HG03520 (cell line): ENCODE measurements around the gene KCNQ4.

Experiments used
- ATAC-seq: cut with Tn5 transposase; IDR thresholded peaks from one replicate; pipeline ENCODE4 v1.9.1; 2021; ENCODE audit warnings: mild to moderate bottlenecking, moderate library complexity; ENCODE audit not compliant: unreplicated experiment

KCNQ4 gene

DNA sequence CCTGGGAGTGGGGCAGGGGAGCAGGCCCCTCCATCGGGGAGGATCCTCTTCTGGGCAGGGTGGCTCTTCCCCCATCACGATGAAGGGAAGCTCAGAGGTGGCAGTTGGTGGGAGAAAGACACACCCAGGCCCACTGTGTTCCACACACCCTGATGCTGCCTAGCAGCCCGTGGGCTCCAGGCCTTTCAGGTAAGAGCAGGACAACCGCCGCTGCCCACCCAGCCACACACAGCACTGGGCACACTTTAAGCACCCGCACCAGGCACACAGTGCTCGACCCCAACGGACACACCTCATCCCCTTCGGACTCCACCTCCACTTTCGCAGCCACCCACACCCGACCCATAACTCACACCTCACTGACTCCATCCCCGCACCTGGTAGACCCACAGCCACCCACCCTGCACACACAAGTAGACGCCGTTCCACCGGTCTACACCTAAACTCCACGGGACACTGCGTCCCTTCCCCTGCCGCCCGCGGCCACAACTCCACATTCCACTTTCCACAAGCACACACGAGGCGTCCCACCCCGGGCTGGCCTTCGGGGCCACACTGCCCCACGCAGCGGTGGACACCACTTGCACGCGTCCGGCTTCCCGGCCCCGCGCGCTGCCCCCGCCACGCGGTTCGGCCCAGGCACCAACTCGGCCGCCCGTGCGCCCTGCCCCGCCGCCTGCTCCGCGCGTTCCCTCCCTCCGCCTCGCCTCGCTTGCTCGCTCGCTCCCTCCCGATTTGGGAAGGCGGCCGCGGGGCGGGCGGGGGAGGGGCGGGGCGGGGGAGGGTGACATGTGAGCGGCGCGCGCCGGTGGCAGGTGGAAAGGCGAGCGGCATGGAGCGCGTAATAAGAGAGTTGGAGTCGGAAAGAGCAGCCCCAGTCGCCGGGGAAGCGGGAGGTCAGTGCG is at the start of gene KCNQ4:
KCNQ4 (plus strand) TSS at position 787 of the 905 bp plus-strand sequence. CDS start 307 bp downstream, outside the sequence.
- no peak for ATAC-seq

DNA sequence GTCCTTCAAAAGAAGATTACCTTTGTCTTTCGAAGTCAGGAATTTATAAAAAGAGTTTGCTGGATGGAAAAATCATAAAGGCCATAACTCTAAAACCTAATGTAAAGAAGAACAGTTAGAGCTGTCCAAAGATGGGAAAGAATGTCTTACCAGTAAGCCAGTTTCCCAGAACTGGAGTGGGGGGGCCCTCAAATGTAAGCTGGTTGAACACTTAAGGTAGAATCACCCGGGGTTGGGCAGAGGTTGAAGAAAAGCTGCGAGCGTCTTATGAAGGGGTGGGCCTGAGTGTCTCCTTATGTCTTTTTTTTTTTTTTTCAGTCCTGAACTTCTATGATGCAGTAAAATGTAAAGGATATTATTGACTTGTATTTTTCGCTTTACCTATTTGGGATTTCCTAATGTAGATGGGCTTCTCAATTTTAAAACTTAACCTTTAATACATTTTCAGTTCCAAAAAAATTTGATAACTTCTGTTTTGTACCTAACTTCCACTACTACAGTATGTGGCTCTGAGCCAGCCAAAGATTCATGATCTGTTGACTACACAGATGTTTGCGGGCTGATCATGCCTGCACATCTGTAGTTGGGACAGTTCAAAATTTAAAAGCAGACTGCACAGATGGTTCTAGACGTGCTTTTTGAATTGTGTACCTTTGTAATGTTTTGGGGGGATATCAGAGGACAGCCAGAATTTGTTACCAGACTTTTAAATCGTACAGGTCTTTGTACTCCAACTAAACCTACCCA is 48.5 kb upstream of the KCNQ4 start:
- ATAC-seq = no peak

DNA sequence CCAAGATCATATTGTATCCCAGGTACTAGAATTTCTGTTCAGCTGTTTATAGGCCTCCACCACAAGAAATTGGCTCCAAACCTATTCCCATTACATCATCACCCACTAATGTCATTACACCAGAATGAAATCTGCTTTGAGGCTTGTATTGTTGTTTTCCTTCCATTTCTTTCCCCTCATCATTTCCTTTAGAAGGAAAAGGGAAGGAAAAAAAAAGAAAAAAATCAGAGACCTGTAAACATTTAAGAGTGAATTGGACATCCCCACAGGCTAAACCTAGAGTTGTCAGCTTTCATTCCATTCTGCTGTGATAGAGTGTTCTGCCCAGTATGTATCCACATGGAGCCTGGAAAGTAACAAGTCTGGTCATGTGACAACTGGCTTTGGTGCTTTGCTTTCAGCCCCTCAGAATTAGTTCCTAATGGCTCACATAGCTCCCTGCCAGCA is 47.5 kb upstream of the KCNQ4 start:
- no peak for ATAC-seq

DNA sequence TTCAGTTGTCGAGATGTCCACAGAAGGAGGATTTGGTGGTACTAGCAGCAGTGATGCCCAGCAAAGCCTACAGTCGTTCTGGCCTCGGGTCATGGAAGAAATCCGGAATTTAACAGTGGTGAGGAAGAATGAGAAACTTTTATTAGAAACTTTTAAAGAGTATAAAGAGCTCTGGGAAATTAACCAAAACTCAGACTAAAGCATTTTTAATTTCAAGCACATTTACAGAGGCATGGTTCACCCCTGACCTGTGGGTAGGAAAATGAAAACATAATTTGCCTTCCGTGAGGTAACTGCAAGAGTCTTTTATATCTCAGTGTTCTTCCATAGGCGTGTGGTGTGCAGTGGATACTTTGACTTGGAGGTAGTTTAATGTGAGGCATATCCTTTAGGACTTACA is 44.8 kb upstream of the KCNQ4 start:
- no peak for ATAC-seq

DNA sequence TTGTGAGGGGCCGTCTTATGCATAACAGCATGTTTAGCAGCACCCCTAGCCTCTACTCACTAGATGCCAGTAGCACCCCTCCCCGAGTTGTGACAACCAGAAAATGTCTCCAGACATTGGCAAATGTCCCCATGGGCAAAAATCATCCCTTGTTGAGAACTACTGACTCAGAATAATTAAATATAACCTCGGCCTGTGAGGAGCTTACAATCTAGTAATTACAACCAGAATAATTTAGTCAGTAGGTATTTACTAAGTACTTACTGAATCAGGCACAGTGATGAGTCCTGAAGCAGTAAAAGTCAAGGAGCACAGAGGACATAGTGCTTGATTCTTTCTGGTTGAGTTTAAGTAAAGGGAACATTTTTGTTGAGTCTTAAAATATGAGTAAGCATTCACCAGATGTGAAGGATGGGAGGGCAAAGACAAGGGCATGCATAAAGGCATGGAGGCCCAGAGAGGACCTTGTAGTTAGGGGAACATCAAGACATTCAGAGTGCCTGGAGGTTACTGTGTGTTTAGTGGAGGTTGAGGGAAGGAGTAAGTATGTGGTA is 44.1 kb upstream of the KCNQ4 start:
- ATAC-seq = no peak

DNA sequence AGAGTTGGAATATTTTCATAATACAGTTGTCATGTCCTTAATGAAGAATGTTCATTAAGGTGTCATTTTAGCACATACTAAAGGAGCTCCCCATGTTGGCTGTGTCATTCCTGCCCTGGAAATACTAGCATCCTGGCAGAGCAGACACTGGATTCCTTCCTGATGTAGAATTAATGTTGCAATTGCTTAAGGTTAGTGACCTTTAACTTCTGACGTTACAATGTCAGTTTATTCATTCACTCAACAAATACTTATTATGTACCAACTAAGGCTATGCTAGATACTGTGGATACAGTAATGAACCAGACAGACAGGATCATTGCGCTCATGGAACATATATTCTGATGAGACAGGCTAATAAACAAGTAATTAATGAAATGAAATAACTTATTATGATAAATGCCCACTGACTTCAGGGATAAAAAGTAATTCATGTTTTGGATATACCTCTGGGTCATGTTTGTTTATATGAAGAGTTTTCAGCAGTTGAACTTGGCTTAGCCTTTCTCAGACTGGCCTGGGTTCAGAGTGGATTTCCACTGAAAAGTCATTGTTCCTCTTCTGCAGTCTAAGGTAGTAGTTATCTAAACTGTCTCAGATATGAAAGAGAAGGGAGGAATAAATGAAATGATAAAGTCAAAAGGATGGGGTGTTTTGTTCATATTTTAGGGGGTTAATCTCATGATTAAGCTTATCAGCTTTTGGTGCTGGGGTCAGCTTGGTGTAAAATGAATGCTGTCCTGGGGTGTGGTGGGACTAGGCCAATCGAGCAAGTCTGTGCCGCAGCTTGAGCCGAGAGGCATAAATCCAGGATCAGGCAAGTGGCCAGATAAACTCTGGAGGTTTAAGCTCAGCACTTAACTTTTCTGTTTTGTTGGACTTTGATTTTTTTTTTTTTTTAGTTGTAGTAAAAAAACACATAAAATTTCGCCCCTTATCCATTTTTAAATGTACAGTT is 43.3 kb upstream of the KCNQ4 start:
- ATAC-seq = no peak

DNA sequence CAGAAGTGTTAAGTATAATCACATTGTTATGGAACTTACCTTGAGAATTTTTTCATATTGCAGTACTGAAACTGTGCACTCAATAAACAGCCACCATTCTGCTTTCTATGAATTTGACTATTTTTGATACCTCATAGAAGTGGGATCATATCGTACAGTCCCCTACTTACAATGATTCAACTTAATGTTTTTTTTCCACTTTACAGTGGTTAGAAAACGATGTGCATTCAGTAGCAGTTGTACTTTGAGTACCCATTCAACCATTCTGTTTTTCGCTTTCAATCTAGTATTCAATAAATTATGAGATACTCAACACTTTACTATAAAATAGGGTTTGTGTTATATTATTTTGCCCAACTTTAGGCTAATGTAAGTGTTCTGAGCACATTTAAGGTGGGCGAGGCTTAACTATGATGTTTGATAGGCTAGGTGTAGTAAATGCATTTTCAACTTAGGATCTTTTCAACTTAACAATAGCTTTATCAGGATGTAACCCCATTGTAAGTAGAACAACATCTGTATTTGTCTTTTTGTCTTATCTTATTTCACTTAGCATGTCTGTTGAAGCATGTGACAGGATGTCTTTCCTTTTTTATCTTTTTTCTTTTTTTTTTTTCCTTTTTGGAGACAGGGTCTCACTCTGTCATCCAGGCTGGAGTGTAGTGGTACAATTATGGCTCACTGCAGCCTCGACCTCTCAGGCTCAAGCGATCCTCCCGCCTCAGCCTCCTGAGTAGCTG is 42.4 kb upstream of the KCNQ4 start:
- ATAC-seq = no peak

DNA sequence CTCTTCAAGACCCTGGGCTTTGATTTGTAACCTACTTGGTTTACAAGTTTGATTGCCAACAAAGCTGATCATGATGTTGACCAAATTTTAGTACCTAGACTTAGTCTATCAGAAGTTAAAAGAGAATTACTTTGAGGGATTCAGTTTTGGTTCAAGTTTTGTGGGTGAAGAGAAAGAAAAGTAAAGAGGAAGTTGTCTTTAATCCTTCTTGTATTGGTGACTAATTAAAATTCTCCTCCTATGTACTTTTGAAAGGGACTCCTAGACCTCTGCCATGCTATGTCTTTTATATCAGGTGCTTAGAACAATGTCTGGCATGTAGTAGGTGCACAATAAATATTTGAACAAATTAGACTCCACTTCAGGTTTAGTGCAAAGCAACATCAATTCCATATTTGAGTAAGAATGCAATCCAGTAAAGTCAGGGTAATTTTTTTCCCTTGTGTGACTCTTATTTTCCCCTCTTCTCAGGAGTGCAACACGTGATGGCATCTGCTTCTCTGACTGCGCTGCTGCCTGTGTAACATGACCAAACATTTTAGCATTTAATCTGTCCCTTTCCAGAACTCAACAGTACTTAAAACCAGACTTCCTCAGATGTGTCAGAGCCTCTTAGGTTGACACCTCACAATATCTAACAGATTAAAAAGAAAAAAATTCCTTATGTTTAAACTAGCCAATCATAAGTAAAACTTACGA is 41.1 kb upstream of the KCNQ4 start:
- ATAC-seq = no peak

DNA sequence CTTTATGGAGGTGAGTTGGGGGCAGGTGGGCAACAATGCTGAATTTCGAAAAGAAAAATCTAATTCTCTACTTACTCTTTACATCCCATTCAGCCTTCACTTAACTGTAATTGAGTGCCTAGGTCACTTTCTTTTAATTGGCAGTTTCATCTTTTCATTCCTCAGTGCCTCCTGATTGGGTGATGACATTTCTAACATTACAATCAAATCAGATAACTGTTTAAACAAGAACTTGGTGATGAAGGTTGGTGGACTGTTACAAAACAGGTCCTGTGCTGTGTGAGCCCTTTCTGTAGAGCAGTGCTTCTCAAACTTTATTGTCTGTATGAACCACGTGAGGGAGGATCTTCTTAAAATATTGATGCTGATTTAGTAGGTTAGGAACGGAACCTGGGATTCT is 40.1 kb upstream of the KCNQ4 start:
- ATAC-seq = no peak

DNA sequence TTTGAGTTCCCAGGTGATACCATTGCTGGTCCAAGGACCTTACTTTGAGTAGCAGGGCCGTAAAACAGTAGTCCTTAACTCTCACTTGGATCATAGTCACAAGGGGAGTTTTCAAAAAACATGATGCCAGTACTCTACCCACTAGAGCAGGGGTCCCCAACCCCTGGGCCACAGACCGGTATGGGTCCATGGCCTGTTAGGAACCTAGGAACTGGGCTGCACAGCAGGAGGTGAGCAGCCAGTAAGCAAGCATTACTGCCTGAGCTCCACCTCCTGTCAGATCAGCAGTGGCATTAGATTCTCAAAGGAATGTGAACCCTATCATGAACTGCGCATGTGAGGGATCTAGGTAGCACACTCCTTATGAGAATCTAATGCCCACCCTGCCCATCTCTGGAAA is 39.7 kb upstream of the KCNQ4 start:
- ATAC-seq = no peak

DNA sequence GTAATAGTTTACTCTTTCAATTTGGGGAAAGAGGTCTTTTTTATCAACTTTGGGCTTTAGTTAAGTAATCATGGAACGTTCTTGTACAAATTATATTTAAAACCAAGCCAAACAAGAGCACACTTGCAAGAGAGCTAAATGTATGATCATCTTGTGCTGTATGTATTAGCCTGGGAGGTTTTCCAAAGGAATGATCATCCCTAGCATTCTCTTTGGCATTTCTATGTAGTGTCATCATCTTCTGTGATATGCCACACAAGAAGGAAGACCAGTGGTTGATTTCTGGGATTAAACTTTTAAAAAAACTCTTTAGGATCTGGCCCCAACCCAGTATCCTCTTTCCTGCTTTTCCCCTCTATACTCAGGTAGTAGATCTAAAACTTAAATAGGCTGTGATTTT is 38.4 kb upstream of the KCNQ4 start:
- no peak for ATAC-seq

DNA sequence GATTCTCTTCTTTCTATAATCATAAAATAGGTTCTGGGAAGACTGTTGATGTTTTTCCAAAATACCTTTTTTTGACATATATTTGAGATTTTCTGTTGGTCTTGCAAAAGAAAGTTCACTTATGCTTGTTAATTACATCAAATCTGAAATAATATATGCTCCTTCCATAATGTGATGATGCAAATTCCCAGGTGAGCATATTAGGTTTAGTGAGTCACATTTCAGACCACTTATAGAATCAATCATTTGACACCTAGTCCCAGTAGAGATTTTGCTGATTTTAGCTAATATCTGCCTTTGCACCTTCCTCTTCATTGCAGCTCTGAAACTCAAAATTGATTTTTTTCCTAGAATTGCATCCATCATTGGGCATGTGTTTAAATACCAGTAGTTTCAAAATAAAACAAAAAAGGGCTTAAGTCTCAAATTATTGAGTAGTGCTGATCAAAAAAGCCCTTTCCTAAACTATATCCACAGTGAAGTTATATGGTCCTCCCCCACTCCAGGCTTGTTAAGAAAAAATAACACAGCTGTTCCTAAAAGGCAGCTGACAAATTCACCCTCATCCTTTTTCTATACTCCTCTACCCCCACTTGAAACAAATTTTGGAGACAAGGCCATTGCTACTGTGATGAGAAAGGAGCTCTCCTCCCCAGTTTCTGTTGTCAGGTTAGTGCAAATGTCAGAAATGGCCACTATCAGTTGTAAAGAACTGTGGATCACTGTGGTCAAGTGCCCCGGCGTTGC is 37.1 kb upstream of the KCNQ4 start:
- ATAC-seq = no peak

DNA sequence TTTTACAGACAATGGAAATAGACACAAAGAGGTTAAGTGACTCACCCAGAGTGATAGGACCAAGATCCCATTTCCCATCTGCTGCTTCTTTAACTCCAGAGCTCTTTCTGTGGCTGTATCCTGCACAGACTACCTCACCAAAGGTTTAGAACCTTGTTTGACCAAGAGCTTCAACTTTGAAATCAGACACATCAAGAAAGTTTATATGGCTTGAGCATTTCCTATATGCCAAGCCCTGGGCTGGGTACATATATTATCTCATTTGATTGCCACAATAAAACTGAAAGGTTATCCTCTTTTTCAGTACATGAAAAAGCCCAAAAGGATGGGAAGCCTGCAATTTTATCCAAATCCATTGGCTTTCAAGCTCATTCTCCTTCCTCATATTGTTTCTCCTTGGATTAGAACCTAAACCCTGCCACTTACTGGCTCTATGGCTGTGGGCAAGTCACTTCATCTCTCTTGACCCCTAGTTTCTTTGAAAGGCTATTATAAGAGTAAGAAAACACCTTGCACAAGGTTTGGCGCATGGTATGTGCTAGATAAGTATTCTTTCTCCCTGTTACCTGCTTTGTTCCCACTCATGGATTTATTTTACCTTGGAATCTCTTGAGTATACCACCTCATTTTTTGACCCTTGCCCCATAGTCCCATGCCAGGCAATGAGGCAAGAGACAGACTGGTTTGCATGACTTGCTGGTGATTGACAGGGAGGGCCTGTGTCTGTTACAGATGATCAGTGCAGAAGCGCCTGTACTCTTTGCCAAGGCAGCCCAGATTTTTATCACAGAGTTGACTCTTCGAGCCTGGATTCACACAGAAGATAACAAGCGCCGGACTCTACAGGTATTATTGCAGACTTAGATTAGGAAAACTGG is 34.5 kb upstream of the KCNQ4 start:
- ATAC-seq = no peak

DNA sequence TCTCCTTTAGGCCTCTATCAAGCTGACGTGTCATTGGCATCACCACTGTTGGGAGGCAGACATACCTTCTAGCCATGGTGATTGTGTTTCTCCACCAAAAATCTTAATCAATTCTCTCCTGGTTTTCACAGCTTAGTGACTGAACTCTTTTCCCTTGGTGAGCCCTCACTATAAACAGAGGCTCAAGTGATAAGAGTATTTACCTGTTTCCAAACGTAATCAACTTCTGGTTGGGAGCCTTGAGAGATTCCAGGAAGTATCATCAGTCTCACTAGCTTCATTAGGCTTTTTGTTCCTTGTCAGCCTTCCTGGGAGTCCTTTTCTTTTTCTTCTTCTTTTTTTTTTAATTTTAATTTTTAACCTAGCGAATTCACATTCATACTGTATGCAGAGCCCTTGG is 33.8 kb upstream of the KCNQ4 start:
- no peak for ATAC-seq

DNA sequence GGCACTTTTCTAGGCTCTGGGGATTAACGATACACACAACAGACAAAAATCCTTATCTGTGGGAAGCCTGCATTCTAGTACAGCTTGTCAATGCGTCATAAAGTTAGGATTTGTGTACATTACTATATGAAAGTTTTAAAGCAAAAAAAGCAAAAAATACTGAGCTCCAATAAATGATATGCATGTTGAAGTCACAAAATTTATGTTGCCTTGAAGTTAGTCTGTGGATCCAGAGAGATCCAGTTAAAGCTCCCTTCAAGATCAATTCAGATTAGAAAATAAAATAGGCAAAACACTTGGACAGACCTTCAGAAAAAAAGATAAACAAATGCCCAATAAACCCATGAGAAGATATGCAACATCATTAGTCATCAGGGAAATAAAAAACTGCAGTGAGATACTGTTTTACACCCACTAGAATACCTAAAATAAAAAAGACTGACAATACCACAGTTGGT is 33.1 kb upstream of the KCNQ4 start:
- ATAC-seq = no peak

DNA sequence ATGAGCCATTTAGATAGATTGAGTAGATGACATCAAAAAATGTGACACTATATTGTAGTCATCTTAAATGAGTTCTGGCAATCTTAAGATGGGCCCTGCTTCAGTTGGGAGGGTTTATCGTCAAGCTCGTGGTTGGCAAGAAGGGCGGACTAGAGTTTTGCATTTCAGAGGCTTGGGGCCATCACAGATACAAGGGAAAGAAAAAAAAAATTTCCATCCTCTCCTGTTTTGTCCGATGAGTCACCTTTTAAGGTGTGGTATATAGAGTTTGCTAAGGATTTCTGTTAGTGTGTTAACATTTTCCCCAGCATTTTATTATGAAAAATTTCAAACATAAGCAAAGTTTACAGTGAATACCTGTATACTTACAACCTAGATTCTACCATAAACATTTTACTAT is 31.8 kb upstream of the KCNQ4 start:
- ATAC-seq = no peak

DNA sequence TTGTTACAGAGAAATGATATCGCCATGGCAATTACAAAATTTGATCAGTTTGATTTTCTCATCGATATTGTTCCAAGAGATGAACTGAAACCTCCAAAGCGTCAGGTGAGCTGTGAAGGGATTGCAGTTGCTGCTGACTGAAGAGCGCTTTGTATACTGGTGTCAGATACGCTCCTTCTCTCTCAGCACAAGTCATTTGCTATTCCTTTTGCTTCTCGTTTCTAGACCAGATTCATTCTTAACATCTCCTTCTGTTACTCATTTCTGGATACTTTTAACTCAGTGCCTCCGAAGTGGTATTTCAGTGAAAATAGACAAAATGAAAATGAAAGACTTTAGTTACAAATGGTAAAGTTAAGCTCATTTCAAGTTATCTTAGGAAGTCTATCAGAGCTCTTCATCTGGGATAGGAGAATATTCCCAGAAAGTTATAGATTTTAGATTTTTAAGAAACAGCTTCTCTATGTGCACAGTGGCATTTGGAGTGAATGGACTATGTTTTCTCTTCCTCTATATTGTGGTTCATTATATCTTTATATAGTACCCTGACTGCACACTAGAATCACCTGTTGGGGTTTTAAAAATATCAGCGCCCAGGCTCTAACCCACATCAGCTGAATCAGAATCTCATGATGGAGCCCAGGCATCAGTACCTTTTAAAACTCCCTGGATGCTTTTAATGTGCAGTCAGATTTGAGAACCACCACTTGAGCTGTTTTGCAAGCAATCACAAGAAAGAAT is 30.3 kb upstream of the KCNQ4 start:
- ATAC-seq = no peak
